ENCODE results near the gene OSBPL9.

DNA sequence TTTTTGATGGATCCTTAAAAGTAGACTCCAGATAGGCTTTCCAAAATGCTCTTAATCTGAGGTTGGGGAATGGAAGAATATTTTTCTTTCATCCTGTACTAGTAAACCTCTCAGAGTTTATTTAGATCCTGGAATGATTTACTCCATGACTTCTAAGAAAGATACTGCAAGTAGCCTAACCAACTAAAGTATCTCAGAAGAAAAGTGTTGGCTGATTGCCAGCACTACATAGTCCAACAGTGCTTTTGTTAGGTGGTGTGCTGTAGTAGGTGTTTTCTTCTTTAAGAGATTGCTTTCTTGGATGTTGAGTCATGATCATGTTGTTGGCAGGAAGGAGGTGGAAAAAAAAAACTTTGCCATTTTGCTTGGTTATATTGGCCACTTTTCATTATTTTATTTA lies 119.8 kb downstream of the OSBPL9 start:
- TF ChIP-seq POLR2A (IDR thresholded peaks at IDR 0.05) = no peak
- TF ChIP-seq, protein P1, sequence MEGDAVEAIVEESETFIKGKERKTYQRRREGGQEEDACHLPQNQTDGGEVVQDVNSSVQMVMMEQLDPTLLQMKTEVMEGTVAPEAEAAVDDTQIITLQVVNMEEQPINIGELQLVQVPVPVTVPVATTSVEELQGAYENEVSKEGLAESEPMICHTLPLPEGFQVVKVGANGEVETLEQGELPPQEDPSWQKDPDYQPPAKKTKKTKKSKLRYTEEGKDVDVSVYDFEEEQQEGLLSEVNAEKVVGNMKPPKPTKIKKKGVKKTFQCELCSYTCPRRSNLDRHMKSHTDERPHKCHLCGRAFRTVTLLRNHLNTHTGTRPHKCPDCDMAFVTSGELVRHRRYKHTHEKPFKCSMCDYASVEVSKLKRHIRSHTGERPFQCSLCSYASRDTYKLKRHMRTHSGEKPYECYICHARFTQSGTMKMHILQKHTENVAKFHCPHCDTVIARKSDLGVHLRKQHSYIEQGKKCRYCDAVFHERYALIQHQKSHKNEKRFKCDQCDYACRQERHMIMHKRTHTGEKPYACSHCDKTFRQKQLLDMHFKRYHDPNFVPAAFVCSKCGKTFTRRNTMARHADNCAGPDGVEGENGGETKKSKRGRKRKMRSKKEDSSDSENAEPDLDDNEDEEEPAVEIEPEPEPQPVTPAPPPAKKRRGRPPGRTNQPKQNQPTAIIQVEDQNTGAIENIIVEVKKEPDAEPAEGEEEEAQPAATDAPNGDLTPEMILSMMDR (IDR thresholded peaks at IDR 0.05) = no peak
